RPMI8226 (cell line): ENCODE data around the gene MLN.

Experiments
- DNase-seq: peaks from one replicate; pipeline ENCODE4 v3.0.0-alpha.2; 2015

The MLN gene

GRCh38 chr6:33813990-33814985 lies 10.5 kb upstream of the MLN start:
- DNase-seq: no peak

GRCh38 chr6:33813246-33813904 lies 9.6 kb upstream of the MLN start:
- no peak for DNase-seq

- DNase-seq: peak; percentile 81
Measured at GRCh38 chr6:33812669-33813068, 8.9 kb upstream of the MLN start.

- DNase-seq: peak; percentile 27
Measured at GRCh38 chr6:33809594-33809993, 5.8 kb upstream of the MLN start.

- no peak for DNase-seq
Measured at GRCh38 chr6:33808641-33809180, 4.9 kb upstream of the MLN start.

GRCh38 chr6:33807606-33808005 lies 3.8 kb upstream of the MLN start:
- DNase-seq: no peak

- no peak for DNase-seq
Measured at GRCh38 chr6:33806841-33807240, 3.0 kb upstream of the MLN start.

GRCh38 chr6:33802186-33802958 lies 1.4 kb downstream of the MLN start:
- DNase-seq: no peak

- DNase-seq: no peak
Measured at GRCh38 chr6:33801611-33802010, 2.2 kb downstream of the MLN start.

- DNase-seq: no peak
Measured at GRCh38 chr6:33800248-33800969, 3.4 kb downstream of the MLN start.

GRCh38 chr6:33799454-33800113 lies 4.2 kb downstream of the MLN start:
- DNase-seq: no peak

GRCh38 chr6:33798343-33798848 lies 5.4 kb downstream of the MLN start:
- no peak for DNase-seq

GRCh38 chr6:33797626-33798342 lies 6.0 kb downstream of the MLN start:
- no peak for DNase-seq

GRCh38 chr6:33794910-33795623 lies 8.7 kb downstream of the MLN start:
- DNase-seq: no peak

- DNase-seq: no peak
Measured at GRCh38 chr6:33792981-33793380, 10.8 kb downstream of the MLN start.

GRCh38 chr6:33791620-33792019 lies 12.2 kb downstream of the MLN start:
- no peak for DNase-seq

GRCh38 chr6:33790910-33791309 lies 12.9 kb downstream of the MLN start:
- no peak for DNase-seq

- no peak for DNase-seq
Measured at GRCh38 chr6:33790379-33790778, 13.4 kb downstream of the MLN start.

GRCh38 chr6:33789550-33789895 lies 14.3 kb downstream of the MLN start:
- DNase-seq: no peak
